ENCODE data around the gene SYNE3. TPM values are rescaled to one million over a fixed set of nuclear protein-coding genes. Genes with fewer than 3 reads are reported as not detected.
"Not testable (repeated sequence)": the region's sequence is repeated elsewhere in the genome, so short reads cannot be mapped to it uniquely, and the experiment has no call there.

Gene SYNE3
- total RNA-seq, 1 donor from 2014 or later = 75.3 TPM

GRCh38 chr14:95511687-95512086 lies 4.8 kb downstream of the SYNE3 start:
- intact Hi-C loops (cut with DNase I) = no loop called here
- no peak for ATAC-seq
- no peak for DNase-seq (ENCODE audit: low spot score)

GRCh38 chr14:95510804-95511203 lies 5.6 kb downstream of the SYNE3 start:
- intact Hi-C loops (cut with DNase I) = no loop called here
- no peak for ATAC-seq
- peak; percentile 43 for DNase-seq (ENCODE audit: low spot score)

GRCh38 chr14:95510344-95510743 lies 6.1 kb downstream of the SYNE3 start:
- ATAC-seq; intact Hi-C loops (cut with DNase I): not testable (repeated sequence)
- peak; percentile 57 for DNase-seq (ENCODE audit: low spot score)

- DNase-seq (ENCODE audit: low spot score) (peak; percentile 30), ATAC-seq (no peak)
- intact Hi-C loops (cut with DNase I) = no loop called here
Observed at GRCh38 chr14:95509495-95509894, 7.0 kb downstream of the SYNE3 start.

GRCh38 chr14:95508377-95508776 lies 8.1 kb downstream of the SYNE3 start:
- intact Hi-C loops (cut with DNase I) = no loop called here
- no peak for ATAC-seq
- peak; percentile 56 for DNase-seq (ENCODE audit: low spot score)

GRCh38 chr14:95507701-95508103 lies 8.7 kb downstream of the SYNE3 start:
- intact Hi-C loops (cut with DNase I) = no loop called here
- DNase-seq (ENCODE audit: low spot score) = peak; percentile 41
- ATAC-seq = peak; percentile 37

GRCh38 chr14:95507174-95507573 lies 9.3 kb downstream of the SYNE3 start:
- DNase-seq (ENCODE audit: low spot score) = no peak
- peak; percentile 86 for ATAC-seq
- intact Hi-C loops (cut with DNase I) = no loop called here

GRCh38 chr14:95505030-95505589 lies 11.3 kb downstream of the SYNE3 start:
- ATAC-seq (no peak), DNase-seq (ENCODE audit: low spot score) (no peak)
- intact Hi-C loops (cut with DNase I) = no loop called here

GRCh38 chr14:95504135-95505029 lies 12.1 kb downstream of the SYNE3 start:
- DNase-seq (ENCODE audit: low spot score) (no peak), ATAC-seq (no peak)
- intact Hi-C loops (cut with DNase I) = no loop called here

GRCh38 chr14:95503365-95504134 lies 12.9 kb downstream of the SYNE3 start:
- no peak for ATAC-seq
- DNase-seq (ENCODE audit: low spot score) = no peak
- intact Hi-C loops (cut with DNase I) = no loop called here

GRCh38 chr14:95502381-95502950 lies 14.0 kb downstream of the SYNE3 start:
- intact Hi-C loops (cut with DNase I) = no loop called here
- DNase-seq (ENCODE audit: low spot score) = no peak
- ATAC-seq = no peak

GRCh38 chr14:95500772-95501401 lies 15.6 kb downstream of the SYNE3 start:
- peak; percentile 80 for DNase-seq (ENCODE audit: low spot score)
- intact Hi-C loops (cut with DNase I) = no loop called here
- peak; percentile 64 for ATAC-seq

GRCh38 chr14:95500201-95500681 lies 16.2 kb downstream of the SYNE3 start:
- no peak for DNase-seq (ENCODE audit: low spot score)
- ATAC-seq = peak; percentile 55

GRCh38 chr14:95499354-95499750 lies 17.1 kb downstream of the SYNE3 start:
- intact Hi-C loops (cut with DNase I) = no loop called here
- no peak for ATAC-seq

More at GRCh38 chr14:95500201-95500681, 16.2 kb downstream of the SYNE3 start:
- intact Hi-C loops (cut with DNase I) = no loop called here

GRCh38 chr14:95498622-95499353 lies 17.7 kb downstream of the SYNE3 start:
- intact Hi-C loops (cut with DNase I) = no loop called here
- DNase-seq (ENCODE audit: low spot score) (no peak), ATAC-seq (no peak)

More at GRCh38 chr14:95499354-95499750, 17.1 kb downstream of the SYNE3 start:
- DNase-seq (ENCODE audit: low spot score) = no peak

GRCh38 chr14:95497561-95498011 lies 18.9 kb downstream of the SYNE3 start:
- intact Hi-C loops (cut with DNase I) = no loop called here
- DNase-seq (ENCODE audit: low spot score) = no peak
- no peak for ATAC-seq

GRCh38 chr14:95496690-95497259 lies 19.7 kb downstream of the SYNE3 start:
- intact Hi-C loops (cut with DNase I) = no loop called here
- ATAC-seq = peak; percentile 73
- no peak for DNase-seq (ENCODE audit: low spot score)
